WTC11 (cell line): ENCODE measurements around the gene RASGRF2.

Experiments used
- CTCF ChIP-seq: fragments of 200-600 bp; IDR thresholded peaks from 2 replicates; pipeline ENCODE4 v1.8.0; 2022; ENCODE audit warnings: antibody characterized with exemption
- FOXP1 ChIP-seq: sonication (generic); formaldehyde crosslinking; IDR thresholded peaks from 2 replicates; pipeline ENCODE4 v1.8.0; 2022; ENCODE audit warnings: missing genetic modification reagents, mild to moderate bottlenecking, moderate library complexity, borderline replicate concordance
- HMGXB4 ChIP-seq: sonication (generic); formaldehyde crosslinking; IDR thresholded peaks from 2 replicates; pipeline ENCODE4 v1.8.1; 2023; ENCODE audit warnings: mild to moderate bottlenecking, moderate library complexity, missing genetic modification reagents
- IRF2 ChIP-seq: sonication (generic); formaldehyde crosslinking; IDR thresholded peaks from 2 replicates; pipeline ENCODE4 v1.8.0; 2022; ENCODE audit warnings: low read depth, missing genetic modification reagents, borderline replicate concordance
- JUN ChIP-seq: sonication (generic); formaldehyde crosslinking; IDR thresholded peaks from 2 replicates; pipeline ENCODE4 v1.8.0; 2023; ENCODE audit warnings: mild to moderate bottlenecking, missing genetic modification reagents
- NR1H2 ChIP-seq: sonication (generic); formaldehyde crosslinking; IDR thresholded peaks from 2 replicates; pipeline ENCODE4 v1.9.0; 2021; ENCODE audit warnings: mild to moderate bottlenecking, moderate library complexity, missing genetic modification reagents
- SP1 ChIP-seq: sonication (generic); formaldehyde crosslinking; conservative IDR thresholded peaks from 2 replicates; pipeline ENCODE4 v1.8.1; 2022; ENCODE audit warnings: missing genetic modification reagents
- TEAD4 ChIP-seq: sonication (generic); formaldehyde crosslinking; IDR thresholded peaks from 2 replicates; pipeline ENCODE4 v1.8.0; 2022; ENCODE audit warnings: mild to moderate bottlenecking, missing genetic modification reagents
- USF1 ChIP-seq: sonication (generic); formaldehyde crosslinking; IDR thresholded peaks from 2 replicates; pipeline ENCODE4 v1.8.0; 2022; ENCODE audit warnings: mild to moderate bottlenecking, missing genetic modification reagents
- ZNF317 ChIP-seq: sonication (generic); formaldehyde crosslinking; IDR thresholded peaks from 2 replicates; pipeline ENCODE4 v1.8.1; 2023; ENCODE audit warnings: low read depth, mild to moderate bottlenecking, moderate library complexity, missing genetic modification reagents, borderline replicate concordance

GRCh38 chr5:81151546-81151945 lies 191.4 kb downstream of the RASGRF2 start:
- TF ChIP-seq HMGXB4 (CRISPR knock-in tag) (no peak), SP1 (no peak), TEAD4 (CRISPR knock-in tag) (no peak), JUN (CRISPR knock-in tag) (no peak), NR1H2 (CRISPR knock-in tag) (no peak), CTCF (no peak), IRF2 (no peak), ZNF317 (CRISPR knock-in tag) (no peak), FOXP1 (CRISPR knock-in tag) (no peak), USF1 (CRISPR knock-in tag) (no peak)
